GM19328 (cell line): ENCODE results near the gene MZB1.
"Not testable (repeated sequence)": the region's sequence is repeated elsewhere in the genome, so short reads cannot be mapped to it uniquely, and the experiment has no call there.

Experiments used
- ATAC-seq: cut with Tn5 transposase; IDR thresholded peaks from one replicate; pipeline ENCODE4 v1.9.1; 2021; ENCODE audit warnings: mild to moderate bottlenecking, moderate library complexity; ENCODE audit not compliant: unreplicated experiment

MZB1 gene

GRCh38 chr5:139392678-139393496 is 3.2 kb upstream of the MZB1 start:
- peak; percentile 43 for ATAC-seq

- peak; percentile 12 for ATAC-seq
Measured at GRCh38 chr5:139392324-139392677, 2.6 kb upstream of the MZB1 start.

GRCh38 chr5:139391570-139392323 is 2.0 kb upstream of the MZB1 start:
- ATAC-seq: no peak

- no peak for ATAC-seq
Measured at GRCh38 chr5:139390639-139391569, 1.2 kb upstream of the MZB1 start.

GRCh38 chr5:139388198-139388821 is 1.4 kb downstream of the MZB1 start:
- ATAC-seq: no peak

- ATAC-seq: no peak
Measured at GRCh38 chr5:139387611-139388197, 2.0 kb downstream of the MZB1 start.

GRCh38 chr5:139386956-139387355 is 2.8 kb downstream of the MZB1 start:
- ATAC-seq: not testable (repeated sequence)

GRCh38 chr5:139386050-139386438 is 3.7 kb downstream of the MZB1 start:
- ATAC-seq: no peak

- ATAC-seq: no peak
Measured at GRCh38 chr5:139385061-139386049, 4.4 kb downstream of the MZB1 start.

GRCh38 chr5:139384591-139385051 is 5.1 kb downstream of the MZB1 start:
- no peak for ATAC-seq

GRCh38 chr5:139383993-139384590 is 5.6 kb downstream of the MZB1 start:
- no peak for ATAC-seq

GRCh38 chr5:139383275-139383992 is 6.3 kb downstream of the MZB1 start, which contains the start of gene SLC23A1:
SLC23A1 (minus strand) TSS chr5:139383297; CDS start chr5:139383253, 44 bp downstream.
- ATAC-seq: no peak

- ATAC-seq: no peak
Measured at GRCh38 chr5:139382807-139383206, 6.9 kb downstream of the MZB1 start.

GRCh38 chr5:139381837-139382761 is 7.6 kb downstream of the MZB1 start:
- ATAC-seq: no peak

- ATAC-seq: no peak
Measured at GRCh38 chr5:139379626-139380449, 9.9 kb downstream of the MZB1 start.

- ATAC-seq: no peak
Measured at GRCh38 chr5:139378941-139379361, 10.8 kb downstream of the MZB1 start.
